Tibial nerve (tissue), 4 donors: ENCODE results near the gene ACLY. TPM values are rescaled to one million over a fixed set of nuclear protein-coding genes. Genes with fewer than 3 reads are reported as not detected.

Experiments
- small RNA-seq: library from RNA; depleted of rRNA; stranded (forward); fragments of <200 nt; gene quantifications from one replicate; pipeline ENCODE3, GENCODE V24; 2016
- total RNA-seq, 4 donors: library from RNA; depleted of rRNA; stranded (reverse); fragments of >200 nt; gene quantifications; one replicate each; pipeline ENCODE4 v1.1.0, GENCODE V29; 2016

The ACLY gene
- total RNA-seq, 4 donors from 2014 or later = 62.8 to 102 (median 72.6) TPM

Small RNA genes within 50 kb of the gene (small RNA-seq; reads per million reads assigned to genes)
- not detected for gene AC125257.2

Other genes starting within 250 kb of the ACLY start
- 100 to 1,000 TPM; 172 to 458 (median 243) TPM for gene EIF1, start 230.1 kb downstream of the ACLY start, total RNA-seq
- not detected for gene GAST, start 206.6 kb downstream of the ACLY start, total RNA-seq
- gene HAP1, start 184.3 kb downstream of the ACLY start, total RNA-seq = 1 to 10 TPM in 1 of 4 donors, under 1 TPM in 1, not detected in 2; 0.98 to 1.8 TPM
- gene JUP, start 132.2 kb downstream of the ACLY start, total RNA-seq = 10 to 100 TPM; 42.9 to 57.7 (median 51.6) TPM
- gene P3H4, start 107.0 kb downstream of the ACLY start, total RNA-seq = 10 to 100 TPM; 14.7 to 23.9 (median 22.0) TPM
- gene FKBP10, start 105.9 kb downstream of the ACLY start, total RNA-seq = 100 to 1,000 TPM in 1 of 4 donors, 10 to 100 TPM in 3; 47.9 to 103 (median 77.4) TPM
- 10 to 100 TPM; 31.0 to 77.1 (median 33.0) TPM for gene NT5C3B, start 82.7 kb downstream of the ACLY start, total RNA-seq
- not detected for gene KLHL10, start 81.1 kb downstream of the ACLY start, total RNA-seq
- 10 to 100 TPM; 27.3 to 42.2 (median 32.7) TPM for gene KLHL11, start 53.5 kb downstream of the ACLY start, total RNA-seq
- gene ODAD4, start 11.7 kb upstream of the ACLY start, total RNA-seq = 1 to 10 TPM; 3.7 to 5.4 (median 5.2) TPM
- 100 to 1,000 TPM; 174 to 345 (median 256) TPM for gene CNP, start 47.8 kb upstream of the ACLY start, total RNA-seq
- 10 to 100 TPM; 56.6 to 90.2 (median 71.8) TPM for gene DNAJC7, start 98.5 kb upstream of the ACLY start, total RNA-seq
- 10 to 100 TPM; 17.7 to 39.9 (median 23.8) TPM for gene NKIRAS2, start 101.1 kb upstream of the ACLY start, total RNA-seq
- 1 to 10 TPM; 1.2 to 2.9 (median 2.1) TPM for gene C17orf113, start 131.7 kb upstream of the ACLY start, total RNA-seq
- 1 to 10 TPM in 1 of 4 donors, under 1 TPM in 1, not detected in 2; 0.20 to 1.5 TPM for gene ZNF385C, start 179.5 kb upstream of the ACLY start, total RNA-seq
- gene DHX58, start 193.8 kb upstream of the ACLY start, total RNA-seq = 10 to 100 TPM; 15.9 to 29.4 (median 21.7) TPM
- gene KAT2A, start 202.4 kb upstream of the ACLY start, total RNA-seq = 100 to 1,000 TPM in 2 of 4 donors, 10 to 100 TPM in 2; 92.2 to 143 (median 105) TPM
- under 1 TPM in 1 of 4 donors, not detected in 3; 0.22 TPM for gene HSPB9, start 203.9 kb upstream of the ACLY start, total RNA-seq
- gene RAB5C, start 236.0 kb upstream of the ACLY start, total RNA-seq = 100 to 1,000 TPM in 3 of 4 donors, 10 to 100 TPM in 1; 94.8 to 137 (median 117) TPM